Naive thymus-derived CD8-positive, alpha-beta T cell (primary cell): ENCODE results near the gene AP3B1. TPM values are rescaled to one million over a fixed set of nuclear protein-coding genes. Genes with fewer than 3 reads are reported as not detected.
A peak's percentile ranks its signal among the peaks of the same experiment; 100 is the strongest.

Experiments
- ATAC-seq, 2 donors: fragments of 150-1000 bp; cut with Tn5 transposase in 1 of 2; sonication (Bioruptor Pico), chemical (Tn5 transposase) in 1 of 2; 1 replicate in 1 of 2; 2 replicates in 1 of 2; pipeline ENCODE4 v1.10.0; 2021; ENCODE audit warnings: mild to moderate bottlenecking in 2 of 2, moderate library complexity in 2 of 2
- POLR2A ChIA-PET: fragments of 350-600 bp; sonication (Branson Sonifier 250); formaldehyde crosslinking; loops from one replicate; lab custom pipeline; 2021; ENCODE audit warnings: antibody characterized with exemption; lab: Charles Lee
- DNase-seq, 10 donors: peaks; one replicate each; pipeline versions ENCODE4 v3.0.0 to v3.0.0-alpha.2; 2020 to 2022
- H3K27ac Mint-ChIP-seq, 10 donors: one replicate each; pipeline ENCODE4 v1.8.0; 2020 to 2022; ENCODE audit warnings: mild to moderate bottlenecking in 10 of 10, mixed read lengths in 10 of 10, moderate library complexity in 4 of 10, inconsistent platforms in 1 of 10
- H3K27me3 Mint-ChIP-seq, 5 donors: one replicate each; pipeline ENCODE4 v1.8.0; 2021 to 2022; ENCODE audit warnings: mixed read lengths in 5 of 5
- H3K36me3 Mint-ChIP-seq, 3 donors: one replicate each; pipeline ENCODE4 v1.8.0; 2020 to 2022; ENCODE audit warnings: mixed read lengths in 3 of 3, mild to moderate bottlenecking in 2 of 3, inconsistent platforms in 1 of 3
- H3K4me1 Mint-ChIP-seq, 4 donors: one replicate each; pipeline ENCODE4 v1.8.0; 2021 to 2022; ENCODE audit warnings: mixed read lengths in 4 of 4
- H3K4me3 Mint-ChIP-seq, 10 donors: one replicate each; pipeline ENCODE4 v1.8.0; 2020 to 2022; ENCODE audit warnings: mild to moderate bottlenecking in 10 of 10, mixed read lengths in 10 of 10, moderate library complexity in 6 of 10, inconsistent platforms in 1 of 10
- H3K9me3 Mint-ChIP-seq, 9 donors: one replicate each; pipeline ENCODE4 v1.8.0; 2020 to 2022; ENCODE audit warnings: mixed read lengths in 9 of 9, mild to moderate bottlenecking in 3 of 9, inconsistent platforms in 1 of 9, moderate library complexity in 1 of 9
- polyA plus RNA-seq, 3 donors: library from polyadenylated mRNA; unstranded; fragments of 300-500 nt; fragmentation: Illumina TruSeq; gene quantifications; one replicate each; pipeline ENCODE4 v1.2.3, GENCODE V29; 2021
- total RNA-seq, 8 experiments: library from RNA in 2 of 8; stranded (reverse) in 2 of 8; gene quantifications; one replicate each; pipeline ENCODE4 v1.2.3 and lab custom pipeline; 2021 to 2026

Gene AP3B1
- total and polyA plus RNA-seq, 5 experiments from 2014 or later, result 19.8 to 36.4 (median 26.2) TPM

- Mint-ChIP-seq H3K9me3 (no peaks in the 10 kb centered on the region), H3K36me3 (peaks cover 9 to 56% (median 29%) of the 10 kb centered on the region in 3 donors), H3K27me3 (no peaks in the 10 kb centered on the region), H3K4me3 (no peak overlapping the region), H3K4me1 (peaks cover 2 to 18% (median 7%) of the 10 kb centered on the region in 4 donors), H3K27ac (no peak overlapping the region)
- ATAC-seq (no peak), DNase-seq (no peak)
- POLR2A ChIA-PET, result no interaction called here
Observed at GRCh38 chr5:78264600-78264999, 29.9 kb downstream of the AP3B1 start.

GRCh38 chr5:78260771-78261170, 33.7 kb downstream of the AP3B1 start:
- DNase-seq (no peak), ATAC-seq (no peak)
- Mint-ChIP-seq H3K27ac (no peak overlapping the region), H3K4me1 (peaks cover 10 to 31% (median 24%) of the 10 kb centered on the region in 4 donors), H3K4me3 (no peak overlapping the region), H3K9me3 (peaks cover 0 to 8% (median 0%) of the 10 kb centered on the region in 9 donors), H3K36me3 (peaks cover 20 to 75% (median 48%) of the 10 kb centered on the region in 3 donors), H3K27me3 (no peaks in the 10 kb centered on the region)
- POLR2A ChIA-PET, result no interaction called here

- peaks cover 31 to 46% (median 37%) of the 10 kb centered on the region in 4 donors for H3K4me1 Mint-ChIP-seq
- ATAC-seq (no peak), DNase-seq (no peak)
- H3K27ac Mint-ChIP-seq, result peak overlapping the region in 1 of 10 donors; percentile 25
- H3K4me3 Mint-ChIP-seq, result no peak overlapping the region
- POLR2A ChIA-PET, result no interaction called here
- peaks cover 0 to 21% (median 12%) of the 10 kb centered on the region in 9 donors for H3K9me3 Mint-ChIP-seq
- H3K36me3 Mint-ChIP-seq, result peaks cover 36 to 59% (median 57%) of the 10 kb centered on the region in 3 donors
- no peaks in the 10 kb centered on the region for H3K27me3 Mint-ChIP-seq
Observed at GRCh38 chr5:78253201-78253600, 41.3 kb downstream of the AP3B1 start.

GRCh38 chr5:78252715-78253114, 41.8 kb downstream of the AP3B1 start:
- Mint-ChIP-seq H3K4me3 (no peak overlapping the region), H3K27ac (no peak overlapping the region), H3K36me3 (peaks cover 36 to 55% (median 55%) of the 10 kb centered on the region in 3 donors), H3K27me3 (no peaks in the 10 kb centered on the region), H3K9me3 (peaks cover 0 to 21% (median 12%) of the 10 kb centered on the region in 9 donors), H3K4me1 (peaks cover 27 to 42% (median 35%) of the 10 kb centered on the region in 4 donors)
- ATAC-seq (no peak), DNase-seq (no peak)
- POLR2A ChIA-PET, result no interaction called here

- H3K27ac Mint-ChIP-seq, result peak overlapping the region in 2 of 10 donors; percentile 13 to 24
- H3K4me3 Mint-ChIP-seq, result peak overlapping the region in 1 of 10 donors; percentile 48
- DNase-seq (no peak), ATAC-seq (no peak)
- peaks cover 22 to 32% (median 29%) of the 10 kb centered on the region in 4 donors for H3K4me1 Mint-ChIP-seq
- POLR2A ChIA-PET, result no interaction called here
- peaks cover 36 to 52% (median 47%) of the 10 kb centered on the region in 3 donors for H3K36me3 Mint-ChIP-seq
- no peaks in the 10 kb centered on the region for H3K27me3 Mint-ChIP-seq
- H3K9me3 Mint-ChIP-seq, result peaks cover 0 to 21% (median 12%) of the 10 kb centered on the region in 9 donors
Observed at GRCh38 chr5:78251663-78252284, 42.7 kb downstream of the AP3B1 start.

- H3K27ac Mint-ChIP-seq, result peak overlapping the region in 1 of 10 donors; percentile 12
- POLR2A ChIA-PET, result no interaction called here
- H3K27me3 Mint-ChIP-seq, result no peaks in the 10 kb centered on the region
- peaks cover 8 to 38% (median 12%) of the 10 kb centered on the region in 3 donors for H3K36me3 Mint-ChIP-seq
- H3K9me3 Mint-ChIP-seq, result no peaks in the 10 kb centered on the region
- DNase-seq (no peak), ATAC-seq (no peak)
- H3K4me3 Mint-ChIP-seq, result no peak overlapping the region
- H3K4me1 Mint-ChIP-seq, result peaks cover 5 to 24% (median 23%) of the 10 kb centered on the region in 4 donors
Observed at GRCh38 chr5:78245136-78245535, 49.4 kb downstream of the AP3B1 start.

GRCh38 chr5:78243639-78244038, 50.9 kb downstream of the AP3B1 start:
- peak overlapping the region in 2 of 10 donors; percentile 38 to 41 for H3K27ac Mint-ChIP-seq
- no peak for ATAC-seq
- POLR2A ChIA-PET, result no interaction called here
- no peaks in the 10 kb centered on the region for H3K9me3 Mint-ChIP-seq
- H3K4me3 Mint-ChIP-seq, result no peak overlapping the region
- no peaks in the 10 kb centered on the region for H3K27me3 Mint-ChIP-seq
- H3K4me1 Mint-ChIP-seq, result peaks cover 5 to 24% (median 19%) of the 10 kb centered on the region in 4 donors
- no peak for DNase-seq
- peaks cover 6 to 44% (median 12%) of the 10 kb centered on the region in 3 donors for H3K36me3 Mint-ChIP-seq

GRCh38 chr5:78243091-78243490, 51.4 kb downstream of the AP3B1 start:
- Mint-ChIP-seq H3K27me3 (no peaks in the 10 kb centered on the region), H3K9me3 (no peaks in the 10 kb centered on the region), H3K27ac (peak overlapping the region in 1 of 10 donors; percentile 41), H3K4me3 (no peak overlapping the region), H3K4me1 (peaks cover 5 to 24% (median 19%) of the 10 kb centered on the region in 4 donors), H3K36me3 (peaks cover 5 to 45% (median 14%) of the 10 kb centered on the region in 3 donors)
- POLR2A ChIA-PET, result no interaction called here
- ATAC-seq, result no peak
- no peak for DNase-seq

GRCh38 chr5:78242001-78242400, 52.5 kb downstream of the AP3B1 start:
- POLR2A ChIA-PET, result no interaction called here
- Mint-ChIP-seq H3K27ac (peak overlapping the region in 2 of 10 donors; percentile 58 to 75), H3K4me3 (no peak overlapping the region), H3K27me3 (no peaks in the 10 kb centered on the region), H3K4me1 (peaks cover 5 to 24% (median 19%) of the 10 kb centered on the region in 4 donors), H3K9me3 (no peaks in the 10 kb centered on the region), H3K36me3 (peaks cover 5 to 42% (median 14%) of the 10 kb centered on the region in 3 donors)
- no peak for DNase-seq
- no peak for ATAC-seq

- DNase-seq (no peak), ATAC-seq (no peak)
- Mint-ChIP-seq H3K27me3 (no peaks in the 10 kb centered on the region), H3K9me3 (no peaks in the 10 kb centered on the region), H3K4me3 (no peak overlapping the region), H3K36me3 (peaks cover 5 to 36% (median 14%) of the 10 kb centered on the region in 3 donors), H3K4me1 (peaks cover 6 to 17% (median 14%) of the 10 kb centered on the region in 4 donors), H3K27ac (no peak overlapping the region)
- POLR2A ChIA-PET, result no interaction called here
Observed at GRCh38 chr5:78237911-78238310, 56.6 kb downstream of the AP3B1 start.

- Mint-ChIP-seq H3K9me3 (no peaks in the 10 kb centered on the region), H3K27ac (no peak overlapping the region), H3K36me3 (peaks cover 5 to 26% (median 17%) of the 10 kb centered on the region in 3 donors), H3K27me3 (no peaks in the 10 kb centered on the region), H3K4me1 (peaks cover 3 to 16% (median 15%) of the 10 kb centered on the region in 4 donors), H3K4me3 (no peak overlapping the region)
- POLR2A ChIA-PET, result no interaction called here
- ATAC-seq (no peak), DNase-seq (no peak)
Observed at GRCh38 chr5:78236046-78236445, 58.5 kb downstream of the AP3B1 start.

GRCh38 chr5:78235289-78235688, 59.2 kb downstream of the AP3B1 start:
- Mint-ChIP-seq H3K4me1 (peaks cover 3 to 20% (median 19%) of the 10 kb centered on the region in 4 donors), H3K36me3 (peaks cover 5 to 25% (median 15%) of the 10 kb centered on the region in 3 donors), H3K27ac (peak overlapping the region in 1 of 10 donors; percentile 43), H3K4me3 (no peak overlapping the region), H3K9me3 (no peaks in the 10 kb centered on the region), H3K27me3 (no peaks in the 10 kb centered on the region)
- DNase-seq, result no peak
- POLR2A ChIA-PET, result no interaction called here
- no peak for ATAC-seq

GRCh38 chr5:78234804-78235203, 59.7 kb downstream of the AP3B1 start:
- Mint-ChIP-seq H3K4me3 (no peak overlapping the region), H3K27ac (no peak overlapping the region), H3K36me3 (peaks cover 1 to 21% (median 10%) of the 10 kb centered on the region in 3 donors), H3K27me3 (no peaks in the 10 kb centered on the region), H3K4me1 (peaks cover 3 to 21% (median 20%) of the 10 kb centered on the region in 4 donors), H3K9me3 (no peaks in the 10 kb centered on the region)
- POLR2A ChIA-PET, result no interaction called here
- no peak for ATAC-seq
- DNase-seq, result no peak
